Stimulated activated CD8-positive, alpha-beta memory T cell treated with anti-CD3 and anti-CD28 coated beads, Interleukin-4, amount 100 ng/mL, for 4 hours (primary cell): ENCODE results near the gene DECR2.
"Not testable (repeated sequence)": the region's sequence is repeated elsewhere in the genome, so short reads cannot be mapped to it uniquely, and the experiment has no call there.

Source experiments
- DNase-seq, 2 donors: peaks; one replicate each; pipeline ENCODE4 v3.0.0-alpha.2; 2020; ENCODE audit warnings: low read depth in 2 of 2, low spot score in 1 of 2

The DECR2 gene

DNA sequence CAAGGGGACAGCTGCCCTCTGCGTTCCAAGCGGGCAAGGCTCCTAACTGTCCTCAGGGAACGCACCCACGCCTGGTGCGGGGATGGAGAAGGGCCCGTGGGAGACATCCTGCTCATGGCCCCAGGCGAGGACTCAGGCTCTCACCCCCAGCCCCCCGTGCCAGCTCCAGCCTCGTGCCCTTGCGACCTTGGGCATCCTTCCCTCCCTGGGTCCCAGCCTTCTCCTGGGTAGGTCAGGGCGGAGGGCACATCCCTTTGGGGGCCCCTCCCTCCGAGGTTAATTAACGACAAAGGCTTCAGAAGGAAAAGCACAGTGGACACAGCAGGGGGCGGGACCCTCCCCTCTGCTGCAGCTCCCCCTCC, 22.9 kb upstream of the DECR2 start:
- no peak for DNase-seq

DNA sequence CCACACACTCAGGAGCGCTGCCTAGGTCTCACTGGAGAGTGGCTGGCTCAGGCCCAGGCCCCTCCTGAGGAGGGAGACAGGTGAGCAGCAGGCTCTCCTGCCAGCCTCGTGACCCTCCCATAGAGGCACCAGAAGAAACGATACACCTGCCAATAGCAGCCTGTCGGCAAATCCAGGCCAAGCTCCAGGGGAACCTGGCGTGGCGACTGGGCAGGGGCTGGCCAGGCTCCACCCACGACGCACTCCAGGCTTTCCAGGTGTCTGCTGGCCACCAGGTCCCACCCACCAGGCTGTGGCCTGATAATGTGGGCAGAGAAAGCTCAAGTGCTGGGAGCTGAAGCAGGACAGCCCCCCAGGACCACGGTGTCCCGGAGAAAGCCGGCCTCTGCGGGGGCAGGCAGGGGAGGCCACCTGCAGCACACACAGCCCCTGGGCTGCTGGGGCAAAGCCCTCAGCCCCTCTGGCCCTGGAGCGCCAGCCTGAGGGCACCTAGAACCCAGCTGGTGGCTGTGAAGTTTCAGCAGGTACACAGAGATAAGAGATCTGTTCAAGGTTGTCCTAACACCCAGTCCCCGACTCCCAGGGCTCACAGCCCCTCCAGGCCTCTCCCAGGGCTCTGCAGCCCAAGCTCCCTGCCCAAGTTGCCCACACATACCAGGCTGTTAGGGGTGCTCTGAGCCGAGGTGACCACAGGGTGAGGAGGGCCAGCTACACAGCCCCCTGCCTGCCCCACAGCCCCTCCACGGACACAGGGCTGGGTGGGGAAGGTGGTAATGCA, 22.3 kb upstream of the DECR2 start:
- DNase-seq = no peak

DNA sequence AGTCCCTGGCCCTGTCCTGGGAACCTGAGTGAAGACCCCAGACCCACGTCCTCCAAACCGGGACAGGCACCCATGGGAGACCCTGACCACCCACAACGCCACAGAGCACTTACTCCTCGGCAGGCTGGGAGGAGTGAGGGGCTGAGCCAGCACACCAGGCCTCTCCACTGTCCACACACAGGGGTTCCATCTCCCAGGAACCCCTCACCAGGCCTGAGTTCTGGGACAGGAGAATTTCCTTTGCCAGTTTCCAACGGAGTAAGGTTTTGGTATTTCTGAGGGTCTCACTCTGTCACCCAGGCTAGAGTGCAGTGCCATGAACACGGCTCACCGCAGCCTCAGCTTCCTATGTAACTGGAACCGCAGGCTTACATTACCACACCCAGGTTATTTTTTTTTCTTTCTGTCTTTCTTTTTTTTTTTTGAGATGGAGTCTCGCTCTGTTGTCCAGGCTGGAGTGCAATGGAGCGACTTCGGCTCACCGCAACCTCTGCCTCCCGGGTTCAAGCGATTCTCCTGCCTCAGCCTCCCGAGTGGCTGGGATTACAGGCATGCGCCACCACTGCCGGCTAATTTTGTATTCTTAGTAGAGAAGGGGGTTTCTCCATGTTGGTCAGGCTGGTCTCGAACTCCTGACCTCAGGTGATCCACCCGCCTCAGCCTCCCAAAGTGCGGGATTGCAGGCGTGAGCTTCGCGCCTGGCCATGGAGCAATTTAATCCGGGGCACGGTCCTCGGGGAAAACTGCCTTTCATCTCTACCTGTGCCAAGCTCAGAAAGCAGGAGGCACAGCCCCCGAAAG, 21.5 kb upstream of the DECR2 start:
- no peak for DNase-seq

DNA sequence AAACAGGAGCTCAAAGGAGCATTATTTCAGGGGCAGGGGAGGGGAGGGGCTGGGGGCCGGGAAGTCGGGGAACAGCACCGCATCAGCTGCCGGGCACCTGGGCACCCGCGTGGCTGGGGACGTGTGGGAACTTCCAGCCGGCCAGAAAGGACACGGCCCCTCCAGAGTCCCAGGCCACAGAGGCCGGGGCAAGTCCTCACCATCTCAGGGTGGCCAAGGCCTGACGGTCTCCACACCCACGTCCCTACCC, 21.0 kb upstream of the DECR2 start:
- DNase-seq = no peak

DNA sequence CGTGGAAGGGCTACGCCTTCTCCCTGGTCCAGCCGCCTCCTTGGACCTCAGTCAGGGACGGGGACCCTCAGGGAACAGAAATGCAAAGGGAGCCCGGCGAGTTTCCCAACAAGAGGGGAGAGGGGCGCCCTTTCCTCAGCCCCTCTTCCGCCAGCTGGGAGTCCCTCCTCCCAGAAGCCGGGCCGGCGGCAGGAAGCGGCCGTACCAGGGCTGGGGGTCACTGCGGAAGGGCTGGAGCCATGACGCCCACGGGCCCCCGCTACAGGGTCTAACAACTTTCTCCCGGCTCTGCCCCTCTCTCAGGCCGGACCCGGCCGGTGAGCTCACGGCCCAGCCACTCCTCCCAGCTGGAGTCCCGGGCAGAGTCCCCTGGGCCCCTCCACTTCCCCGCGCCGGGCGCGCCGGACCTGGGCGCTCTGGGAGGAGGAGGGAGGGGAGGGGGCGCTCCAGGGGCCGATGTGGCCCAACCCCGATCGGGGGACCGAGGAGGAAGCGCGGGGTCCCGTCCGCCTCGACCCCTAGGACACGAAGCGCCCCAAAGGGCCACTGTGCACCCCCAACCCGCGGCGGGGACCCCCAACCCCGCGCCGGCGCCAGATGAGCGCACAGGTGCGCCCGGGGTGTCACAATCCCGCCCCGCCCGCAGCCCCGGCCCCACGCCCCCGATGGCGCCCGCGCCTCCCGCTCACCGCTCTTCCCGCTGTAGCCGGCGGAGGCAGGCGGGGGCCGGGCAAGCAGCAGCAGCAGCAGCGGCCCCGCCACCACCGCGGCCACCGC, 20.5 kb upstream of the DECR2 start:
- no peak for DNase-seq

DNA sequence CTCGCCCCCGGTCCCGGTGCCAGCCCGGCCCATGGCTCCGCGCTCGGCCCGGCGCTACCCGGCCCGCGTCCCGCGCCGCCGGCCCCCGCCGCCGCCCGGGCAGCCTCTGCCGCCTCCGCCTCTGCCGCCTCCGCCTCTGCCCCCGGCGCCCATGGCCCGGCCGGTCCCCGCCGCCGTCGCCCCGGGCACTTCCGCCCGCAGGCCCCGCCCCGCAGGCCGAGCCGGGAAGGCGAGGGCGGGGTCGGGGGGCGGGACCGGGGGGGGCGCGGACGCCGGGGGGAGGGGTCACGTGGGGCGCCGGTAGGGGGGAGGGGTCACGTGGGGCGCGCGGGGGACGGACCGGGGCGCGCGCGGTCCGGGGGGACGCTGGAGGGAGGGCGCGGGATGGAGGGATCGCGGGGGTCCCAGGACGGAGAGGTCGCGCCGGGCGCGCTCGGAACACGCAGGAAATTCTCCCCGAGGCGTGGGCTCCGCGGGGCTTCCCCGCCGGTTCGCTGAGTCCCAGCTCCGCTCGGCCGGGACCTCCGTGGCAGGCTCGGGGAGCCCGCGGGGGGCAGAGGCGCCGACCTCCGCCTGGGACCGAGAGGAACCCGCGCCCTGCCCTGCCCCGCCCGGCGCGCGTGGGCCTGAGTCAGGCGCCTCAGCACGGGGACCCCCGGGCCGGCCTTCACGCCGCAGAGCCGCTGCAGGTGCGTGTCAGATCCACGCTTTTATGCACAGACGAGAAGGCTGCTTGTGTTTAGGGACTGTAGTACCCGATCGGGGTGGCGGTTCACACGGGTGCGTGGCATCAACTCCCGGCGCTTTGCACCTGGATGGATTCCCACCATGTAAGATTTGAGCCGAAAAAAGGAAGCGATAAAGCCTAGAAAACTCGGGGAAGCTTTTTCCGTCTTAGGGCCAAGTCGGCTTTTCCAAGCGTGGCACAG, 19.6 kb upstream of the DECR2 start, which contains the start of gene PGAP6:
PGAP6 (minus strand) TSS at position 190 of the 929 bp plus-strand sequence; CDS start at position 33, 157 bp downstream.
- peak in 1 of 2 donors; percentile 31 for DNase-seq

DNA sequence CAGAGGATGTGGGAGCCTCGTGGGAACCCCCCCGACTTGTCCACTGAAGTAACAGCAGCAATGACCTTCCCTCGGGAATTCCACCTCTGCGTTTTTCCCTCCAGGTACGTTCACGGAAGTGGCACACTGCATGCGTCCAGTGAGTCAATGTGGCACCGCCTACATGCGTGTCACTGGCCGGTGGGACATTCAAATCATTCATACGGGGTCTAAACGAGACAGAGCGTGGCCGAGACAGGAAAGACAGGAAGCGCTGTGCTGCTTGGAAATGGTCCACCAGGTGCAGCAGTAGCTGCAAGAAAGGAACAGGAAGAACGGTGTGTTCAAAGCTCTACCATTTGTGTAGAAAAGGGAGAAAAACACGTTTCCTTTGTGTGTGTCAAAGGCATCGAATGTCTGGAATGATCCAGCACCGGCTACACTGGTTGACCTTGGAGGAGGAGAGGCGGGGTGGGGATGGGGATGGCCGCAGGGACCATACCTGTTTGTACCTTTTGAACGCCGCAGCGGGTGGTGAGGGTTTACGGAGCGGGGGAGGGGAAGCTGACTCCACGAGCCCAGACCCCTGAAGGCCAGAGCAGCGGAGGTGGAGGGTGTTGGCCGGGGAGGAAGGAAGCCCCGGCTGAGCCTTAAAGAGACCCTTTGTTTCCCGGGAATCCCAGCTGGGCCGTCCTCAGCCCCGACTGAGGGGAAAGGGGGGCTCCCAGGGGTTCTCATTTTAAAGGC, 18.2 kb upstream of the DECR2 start:
- no peak for DNase-seq

DNA sequence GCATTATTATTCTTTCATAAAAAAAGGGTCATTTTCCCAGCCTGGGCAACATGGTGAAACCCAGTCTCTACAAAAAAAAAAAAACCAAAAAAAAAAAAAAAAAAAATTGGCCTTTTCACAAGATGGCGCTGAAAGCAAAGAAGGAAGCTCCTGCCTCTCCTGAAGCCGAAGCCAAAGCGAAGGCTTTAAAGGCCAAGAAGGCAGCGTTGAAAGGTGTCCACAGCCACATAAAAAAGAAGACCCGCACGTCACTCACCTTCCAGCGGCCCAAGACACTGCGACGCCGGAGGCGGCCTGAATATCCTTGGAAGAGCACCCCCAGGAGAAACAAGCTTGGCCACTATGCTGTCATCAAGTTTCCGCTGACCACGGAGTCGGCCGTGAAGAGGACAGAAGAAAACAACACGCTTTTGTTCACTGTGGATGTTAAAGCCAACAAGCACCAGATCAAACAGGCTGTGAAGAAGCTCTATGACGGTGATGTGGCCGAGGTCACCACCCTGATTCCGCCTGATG, 15.0 kb upstream of the DECR2 start:
- no peak for DNase-seq

DNA sequence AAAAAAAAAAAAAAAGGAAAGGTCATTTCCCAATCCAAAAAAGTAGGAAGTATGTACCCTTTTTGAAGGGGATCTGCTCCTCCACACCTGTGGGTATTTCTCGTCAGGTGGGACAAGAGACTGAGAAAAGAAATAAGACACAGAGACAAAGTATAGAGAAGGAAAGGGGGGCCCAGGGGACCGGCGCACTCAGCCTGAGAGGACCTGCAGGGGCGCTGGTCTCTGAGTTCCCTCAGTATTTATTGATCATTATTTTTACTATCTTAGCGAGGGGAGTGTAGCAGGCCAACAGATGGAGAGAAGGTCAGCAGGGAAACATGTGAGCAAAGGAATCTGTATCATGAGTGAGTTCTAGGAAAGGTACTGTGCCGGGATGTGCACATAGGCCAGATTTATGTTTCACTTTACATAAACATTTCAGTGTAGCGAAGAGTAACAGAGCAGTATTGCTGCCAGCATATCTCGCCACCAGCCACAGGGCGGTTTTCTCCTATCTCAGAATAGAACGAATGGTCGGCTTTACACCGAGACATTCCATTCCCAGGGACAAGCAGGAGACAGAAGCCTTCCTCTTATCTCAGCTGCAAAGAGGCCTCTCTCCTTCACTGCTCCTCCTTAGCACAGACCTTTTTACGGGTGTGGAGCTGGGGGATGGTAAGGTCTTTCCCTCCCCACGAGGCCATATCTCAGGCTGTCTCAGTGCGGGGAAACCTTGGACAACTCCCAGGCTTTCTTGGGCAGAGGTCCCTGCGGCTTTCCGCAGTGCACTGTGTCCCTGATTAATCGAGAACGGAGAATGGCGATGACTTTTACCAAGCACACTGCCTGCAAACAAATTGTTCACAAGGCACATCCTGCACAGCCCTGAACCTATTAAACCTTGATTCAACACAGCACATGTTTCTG, 13.7 kb upstream of the DECR2 start:
- DNase-seq = not testable (repeated sequence)

DNA sequence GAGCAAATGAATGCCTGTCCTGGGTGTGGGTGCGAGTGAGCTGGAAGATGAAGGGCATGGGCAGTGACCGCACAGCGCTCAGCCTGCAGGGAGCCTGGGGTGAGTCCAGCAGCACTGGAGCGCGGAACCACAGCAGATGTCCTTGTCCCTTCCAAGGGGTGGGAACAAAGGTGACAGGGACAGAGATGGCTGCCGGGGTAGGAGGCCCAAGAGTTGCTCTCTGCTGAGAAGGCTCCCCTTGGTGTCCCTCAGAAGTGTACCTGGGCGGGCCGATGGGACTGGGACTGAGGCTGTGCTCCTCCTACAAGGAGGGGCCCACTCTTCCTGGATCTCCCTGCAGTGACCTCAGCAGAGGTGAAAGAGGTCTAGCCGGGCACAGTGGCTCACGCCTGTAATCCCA, 12.3 kb upstream of the DECR2 start:
- DNase-seq = no peak

DNA sequence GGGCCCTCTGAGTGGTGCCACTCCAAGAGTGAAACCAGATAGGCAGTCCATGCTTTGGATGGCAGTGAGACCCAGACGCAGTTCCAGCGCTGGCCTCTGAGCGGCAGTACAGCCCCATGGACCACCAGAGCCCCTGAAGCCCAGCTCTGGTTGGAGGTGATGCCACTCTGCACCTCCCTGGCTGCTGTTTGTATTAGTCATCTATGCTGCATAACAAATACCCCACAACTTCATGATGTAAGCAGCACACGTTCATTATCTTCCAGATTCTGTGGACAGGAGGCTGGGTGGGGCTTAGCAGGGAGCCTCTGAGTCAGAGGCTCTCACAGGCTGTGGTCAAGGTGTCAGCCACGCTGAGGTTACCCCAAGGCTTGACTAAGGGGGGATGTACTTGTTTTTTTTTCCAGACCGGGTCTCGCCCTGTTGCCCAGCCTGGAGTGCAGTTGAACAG, 9.8 kb upstream of the DECR2 start:
- peak; percentile 51 to 76 for DNase-seq

DNA sequence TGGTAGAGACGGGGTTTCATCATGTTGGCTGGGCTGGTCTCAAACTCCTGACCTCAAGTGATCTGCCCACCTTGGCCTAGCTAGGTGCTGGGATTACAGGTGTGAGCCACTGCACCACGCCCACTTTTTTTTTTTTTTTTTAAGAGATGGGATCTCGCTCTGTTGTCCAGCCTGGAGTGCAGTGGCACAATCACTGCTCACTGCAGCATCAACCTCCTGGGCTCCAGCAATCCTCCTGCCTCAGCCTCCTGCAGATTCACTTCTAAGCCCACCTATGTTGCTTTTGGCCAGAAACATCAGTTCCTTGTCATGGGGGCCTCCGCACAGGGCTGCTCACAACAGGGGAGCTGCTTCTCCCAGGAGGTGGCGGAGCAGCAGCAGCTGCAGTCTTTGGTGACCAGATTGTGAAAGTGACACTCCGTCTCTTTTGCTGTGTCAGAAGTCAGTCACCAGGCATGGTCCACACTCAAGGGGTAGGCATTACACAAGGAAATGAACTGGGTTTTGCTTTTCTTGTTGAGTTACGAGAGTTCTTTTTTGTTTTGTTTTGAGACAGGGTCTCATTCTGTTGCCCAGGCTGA, 9.1 kb upstream of the DECR2 start:
- DNase-seq = no peak

DNA sequence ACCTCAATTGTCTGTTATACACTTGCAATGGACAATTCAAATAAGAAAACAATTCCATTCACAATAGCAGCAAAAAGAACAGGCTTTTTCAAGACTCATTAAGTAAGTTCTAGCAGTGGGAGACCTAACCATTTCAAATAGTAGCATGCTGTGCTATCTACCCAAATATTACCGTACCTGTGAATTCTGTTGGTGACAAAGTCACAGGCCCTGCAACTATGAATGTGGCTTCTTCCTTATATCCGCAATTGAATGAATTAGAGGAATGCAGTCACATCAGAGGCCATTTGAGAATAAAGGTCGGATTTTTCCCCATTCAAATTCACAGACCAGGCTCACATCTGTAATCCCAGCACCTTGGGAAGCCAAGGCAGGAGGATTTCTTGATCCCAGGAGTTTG, 5.5 kb upstream of the DECR2 start:
- no peak for DNase-seq

DNA sequence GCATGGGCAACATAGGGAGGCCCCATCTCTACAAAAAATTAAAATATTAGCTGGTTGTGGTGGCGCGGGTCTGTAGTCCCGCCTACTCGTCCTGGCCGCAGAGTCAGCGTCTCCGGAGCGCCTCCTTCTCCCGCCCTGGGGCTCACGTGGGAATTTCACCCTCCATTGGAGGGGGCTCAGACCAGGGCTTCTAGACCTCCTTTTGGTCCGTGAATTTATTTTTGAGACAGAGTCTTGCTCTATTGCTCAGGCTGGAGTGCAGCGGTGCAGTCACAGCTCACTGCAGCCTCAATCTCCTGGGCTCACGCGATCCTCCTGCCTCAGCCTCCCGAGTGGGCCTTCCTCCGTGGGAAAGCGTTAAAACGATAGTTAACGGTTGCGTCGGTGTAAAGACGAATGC, 5.1 kb upstream of the DECR2 start:
- no peak for DNase-seq

DNA sequence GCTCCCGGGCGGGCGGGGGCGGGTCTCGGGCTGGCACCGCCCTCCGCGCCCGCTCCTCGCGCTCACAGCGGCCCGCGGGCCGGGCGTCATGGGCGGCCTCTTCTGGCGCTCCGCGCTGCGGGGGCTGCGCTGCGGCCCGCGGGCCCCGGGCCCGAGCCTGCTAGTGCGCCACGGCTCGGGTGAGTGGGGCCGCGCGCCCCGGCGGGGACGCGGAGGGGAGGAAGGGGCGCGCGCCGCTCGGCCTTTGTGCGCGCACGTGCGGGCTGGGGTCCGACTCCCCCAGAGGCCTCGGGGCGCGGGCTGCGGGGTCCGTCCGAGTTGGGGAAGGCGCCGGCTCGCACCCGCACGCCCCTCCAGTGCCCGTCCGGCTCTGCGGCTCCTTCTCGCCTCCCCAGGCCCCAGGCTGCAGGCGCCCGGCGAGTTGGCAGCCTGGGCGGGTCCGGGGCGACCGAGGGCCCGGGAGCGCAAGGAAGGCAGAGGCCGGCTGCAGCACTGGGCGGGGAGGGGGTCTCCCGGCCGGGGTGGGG, 4.5 kb upstream of the DECR2 start, which contains the start of gene NME4:
NME4 (plus strand) TSS at position 65 of the 527 bp plus-strand sequence; CDS start at position 89, 24 bp downstream.
- no peak for DNase-seq

DNA sequence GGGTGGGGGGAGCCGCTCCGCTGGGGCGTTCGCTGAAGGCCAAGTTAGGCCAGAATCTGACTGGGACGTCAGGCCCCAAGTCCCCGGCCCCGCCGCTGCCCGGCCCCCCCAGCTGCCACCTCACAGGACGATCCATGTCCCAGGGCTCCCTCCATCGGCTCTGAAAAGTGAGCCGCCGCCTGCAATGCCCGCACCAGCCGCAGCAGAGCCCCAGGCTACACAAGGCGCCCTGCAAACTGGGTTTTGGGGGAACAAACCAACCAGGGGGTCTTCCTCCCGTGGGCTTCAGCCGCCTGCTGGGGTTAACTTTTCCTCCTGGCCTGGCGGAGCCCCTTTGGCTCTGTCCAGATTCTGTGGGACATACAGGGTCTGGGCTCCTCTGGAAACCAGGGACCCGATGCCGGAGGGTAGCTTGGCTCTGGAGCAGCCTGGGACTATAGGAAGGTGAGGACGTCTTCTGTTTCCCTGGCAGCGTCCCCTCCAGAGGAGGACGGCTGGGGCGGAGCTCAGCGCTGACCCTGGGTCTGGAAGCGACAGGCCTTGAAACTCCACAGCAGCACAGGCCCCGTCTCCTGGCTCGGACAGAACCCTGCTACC, 3.9 kb upstream of the DECR2 start:
- DNase-seq = no peak

DNA sequence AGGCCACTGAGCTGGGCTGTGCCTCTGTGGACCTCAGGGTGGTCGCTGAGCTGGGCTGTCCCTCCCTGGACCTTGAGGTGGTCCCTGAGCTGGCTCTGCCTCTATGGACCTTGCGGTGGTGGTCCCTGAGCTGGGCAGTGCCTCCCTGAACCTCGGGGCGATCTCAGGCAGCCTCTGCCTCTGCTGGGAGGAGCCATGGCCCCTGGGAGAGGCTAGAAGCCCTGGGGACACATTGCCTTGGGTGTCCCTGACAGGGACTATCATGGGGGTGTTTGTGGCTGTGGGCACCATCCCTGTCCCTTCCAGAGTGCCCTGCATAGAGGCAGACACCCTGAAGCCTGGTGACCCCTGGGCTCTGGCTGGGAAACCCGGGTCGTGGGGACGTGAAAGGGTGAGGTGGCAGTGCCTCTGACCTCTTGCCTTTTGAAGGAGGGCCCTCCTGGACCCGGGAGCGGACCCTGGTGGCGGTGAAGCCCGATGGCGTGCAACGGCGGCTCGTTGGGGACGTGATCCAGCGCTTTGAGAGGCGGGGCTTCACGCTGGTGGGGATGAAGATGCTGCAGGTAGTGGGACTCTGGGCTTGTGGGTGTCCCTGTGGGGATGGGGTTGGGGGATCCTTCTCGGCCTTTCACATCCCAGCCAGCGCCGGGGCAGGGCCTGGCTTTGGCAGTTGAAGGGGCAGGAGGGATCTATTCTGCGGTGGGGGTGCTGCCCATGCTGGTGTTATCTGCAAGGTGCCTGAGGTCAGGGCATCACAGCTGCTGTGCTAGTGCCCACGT, 2.9 kb upstream of the DECR2 start:
- DNase-seq = no peak
